ENCODE measurements around the gene SYNJ2. TPM values are rescaled to one million over a fixed set of nuclear protein-coding genes. Genes with fewer than 3 reads are reported as not detected.

Gene SYNJ2
- total RNA-seq, 2 donors from 2014 or later, result 30.6 to 48.5 TPM

DNA sequence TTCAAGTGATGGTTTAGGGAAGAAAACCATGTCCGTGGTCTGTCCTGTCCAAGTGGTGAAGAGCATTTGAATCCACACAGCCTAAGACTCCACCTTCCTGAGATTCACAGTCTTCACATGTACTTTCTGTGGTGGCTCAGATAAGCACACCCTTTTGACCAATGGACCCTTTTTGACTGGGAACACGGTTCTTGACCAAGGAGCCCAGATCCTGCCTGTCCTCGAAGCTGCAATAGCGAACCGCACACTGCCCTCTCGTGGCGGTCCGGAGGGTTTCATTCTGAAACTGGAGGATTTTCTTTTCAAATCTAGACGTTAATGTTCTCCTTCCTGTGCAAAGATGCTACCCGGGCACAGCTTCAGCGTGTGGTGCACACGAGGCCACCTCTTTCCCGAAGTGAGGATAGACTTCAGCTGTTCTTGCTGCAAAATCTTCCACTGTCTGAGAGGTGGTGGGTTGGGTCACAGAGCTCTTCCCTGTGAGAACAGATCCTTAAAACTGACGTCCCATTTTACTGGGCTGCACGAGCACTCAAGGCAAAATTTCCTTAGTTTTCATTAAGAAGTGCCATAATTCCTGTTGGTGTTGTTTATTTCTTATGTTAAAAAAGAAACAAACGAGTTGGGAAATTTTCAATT lies 90.5 kb downstream of the SYNJ2 start:
- Histone ChIP-seq H3K27me3 (replicated peaks; ENCODE audit: insufficient read depth) (no peaks in the 10 kb centered on the region), H3K36me3 (peaks cover 19% of the 10 kb centered on the region), H3K27ac (no peak overlapping the region), H3K4me3 (no peak overlapping the region), H3K9me3 (no peaks in the 10 kb centered on the region), H3K4me1 (ENCODE audit: control insufficient read depth in 1 of 2, low read depth in 2 of 2) (peaks cover 9 to 20% of the 10 kb centered on the region in 2 donors)
- peak; percentile 53 for ATAC-seq (ENCODE audit: insufficient number of reproducible peaks, low FRiP score, low read depth)
- no peak for DNase-seq (ENCODE audit: low spot score)
- TF ChIP-seq, protein P1, sequence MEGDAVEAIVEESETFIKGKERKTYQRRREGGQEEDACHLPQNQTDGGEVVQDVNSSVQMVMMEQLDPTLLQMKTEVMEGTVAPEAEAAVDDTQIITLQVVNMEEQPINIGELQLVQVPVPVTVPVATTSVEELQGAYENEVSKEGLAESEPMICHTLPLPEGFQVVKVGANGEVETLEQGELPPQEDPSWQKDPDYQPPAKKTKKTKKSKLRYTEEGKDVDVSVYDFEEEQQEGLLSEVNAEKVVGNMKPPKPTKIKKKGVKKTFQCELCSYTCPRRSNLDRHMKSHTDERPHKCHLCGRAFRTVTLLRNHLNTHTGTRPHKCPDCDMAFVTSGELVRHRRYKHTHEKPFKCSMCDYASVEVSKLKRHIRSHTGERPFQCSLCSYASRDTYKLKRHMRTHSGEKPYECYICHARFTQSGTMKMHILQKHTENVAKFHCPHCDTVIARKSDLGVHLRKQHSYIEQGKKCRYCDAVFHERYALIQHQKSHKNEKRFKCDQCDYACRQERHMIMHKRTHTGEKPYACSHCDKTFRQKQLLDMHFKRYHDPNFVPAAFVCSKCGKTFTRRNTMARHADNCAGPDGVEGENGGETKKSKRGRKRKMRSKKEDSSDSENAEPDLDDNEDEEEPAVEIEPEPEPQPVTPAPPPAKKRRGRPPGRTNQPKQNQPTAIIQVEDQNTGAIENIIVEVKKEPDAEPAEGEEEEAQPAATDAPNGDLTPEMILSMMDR (IDR thresholded peaks at IDR 0.05), result peak; percentile 90

DNA sequence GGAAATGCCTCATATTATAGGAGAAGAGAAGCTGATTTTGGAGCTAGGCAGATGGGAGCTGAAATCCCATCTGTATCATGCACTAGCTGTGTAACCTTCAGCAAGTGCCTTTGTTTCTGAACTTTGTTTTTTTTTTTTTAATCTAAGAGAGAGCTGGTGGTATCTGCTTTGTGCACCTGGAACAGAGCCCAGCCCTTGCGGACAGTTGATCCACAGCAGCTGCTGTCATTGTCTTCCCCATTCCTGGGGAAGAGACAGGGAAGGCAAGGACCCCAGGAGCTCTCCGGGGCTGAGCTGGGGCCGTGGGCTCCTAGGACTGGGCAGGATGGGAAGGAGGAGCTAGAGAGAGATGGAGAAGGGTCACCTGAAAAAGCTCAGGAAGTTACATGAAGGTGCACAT lies 92.1 kb downstream of the SYNJ2 start:
- peaks cover 1 to 12% of the 10 kb centered on the region in 2 donors for H3K4me1 ChIP-seq (ENCODE audit: control insufficient read depth in 1 of 2, low read depth in 2 of 2)
- DNase-seq (ENCODE audit: low spot score) (no peak), ATAC-seq (ENCODE audit: insufficient number of reproducible peaks, low FRiP score, low read depth) (no peak)
- H3K27me3 ChIP-seq (replicated peaks; ENCODE audit: insufficient read depth), result no peaks in the 10 kb centered on the region
- H3K36me3 ChIP-seq, result peaks cover 28% of the 10 kb centered on the region
- H3K27ac ChIP-seq, result no peak overlapping the region
- H3K9me3 ChIP-seq, result no peaks in the 10 kb centered on the region
- TF ChIP-seq, protein P1 (IDR thresholded peaks at IDR 0.05), result no peak
- H3K4me3 ChIP-seq, result no peak overlapping the region

DNA sequence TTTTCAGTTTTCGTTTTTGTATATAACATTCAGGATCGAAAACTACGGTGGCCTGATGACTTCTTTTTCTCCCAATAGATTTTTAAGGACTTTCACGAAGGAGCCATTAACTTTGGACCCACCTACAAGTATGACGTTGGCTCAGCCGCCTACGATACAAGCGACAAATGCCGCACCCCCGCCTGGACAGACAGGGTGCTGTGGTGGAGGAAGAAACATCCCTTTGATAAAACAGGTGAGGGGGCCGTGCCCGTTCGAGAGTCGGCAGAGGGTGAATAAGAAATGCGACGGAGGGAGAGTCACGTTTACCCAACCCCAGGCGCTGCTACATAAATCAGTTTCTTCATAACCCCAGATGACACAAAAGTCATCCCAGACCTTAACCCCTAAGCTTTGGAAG lies 94.9 kb downstream of the SYNJ2 start:
- no peak for DNase-seq (ENCODE audit: low spot score)
- Histone ChIP-seq H3K27me3 (replicated peaks; ENCODE audit: insufficient read depth) (no peaks in the 10 kb centered on the region), H3K4me3 (no peak overlapping the region), H3K9me3 (no peaks in the 10 kb centered on the region), H3K36me3 (peaks cover 34% of the 10 kb centered on the region), H3K4me1 (ENCODE audit: control insufficient read depth in 1 of 2, low read depth in 2 of 2) (no peaks in the 10 kb centered on the region), H3K27ac (no peak overlapping the region)
- ATAC-seq (ENCODE audit: insufficient number of reproducible peaks, low FRiP score, low read depth), result no peak
- TF ChIP-seq, protein P1 (IDR thresholded peaks at IDR 0.05), result no peak

DNA sequence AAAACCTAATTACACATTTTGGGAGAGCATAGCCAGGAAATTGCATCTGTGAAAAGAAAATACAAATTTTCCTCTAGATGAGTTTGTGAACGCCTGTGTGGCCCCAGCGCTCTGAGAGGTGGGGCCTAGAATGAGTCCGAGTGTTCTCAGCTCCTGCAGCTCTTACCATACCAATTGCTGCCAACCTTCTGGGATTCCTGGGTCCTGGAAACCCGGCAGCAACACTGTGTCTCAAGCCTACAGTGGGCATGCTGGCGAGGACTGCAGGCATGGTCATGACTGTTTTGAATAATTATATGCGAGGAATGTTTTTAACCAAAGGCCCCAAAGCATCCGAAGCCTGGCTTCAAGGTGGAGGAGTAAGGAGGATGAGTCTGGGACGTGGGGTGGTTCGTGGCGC lies 96.0 kb downstream of the SYNJ2 start:
- Histone ChIP-seq H3K27ac (no peak overlapping the region), H3K9me3 (no peaks in the 10 kb centered on the region), H3K4me1 (ENCODE audit: control insufficient read depth in 1 of 2, low read depth in 2 of 2) (no peaks in the 10 kb centered on the region), H3K4me3 (no peak overlapping the region), H3K27me3 (replicated peaks; ENCODE audit: insufficient read depth) (no peaks in the 10 kb centered on the region), H3K36me3 (peaks cover 38% of the 10 kb centered on the region)
- TF ChIP-seq, protein P1 (IDR thresholded peaks at IDR 0.05), result no peak
- ATAC-seq (ENCODE audit: insufficient number of reproducible peaks, low FRiP score, low read depth) (no peak), DNase-seq (ENCODE audit: low spot score) (no peak)

- no peaks in the 10 kb centered on the region for H3K9me3 ChIP-seq
- no peak for DNase-seq (ENCODE audit: low spot score)
- H3K27ac ChIP-seq, result no peak overlapping the region
- no peaks in the 10 kb centered on the region for H3K4me1 ChIP-seq (ENCODE audit: control insufficient read depth in 1 of 2, low read depth in 2 of 2)
- TF ChIP-seq, protein P1 (IDR thresholded peaks at IDR 0.05), result no peak
- H3K27me3 ChIP-seq (replicated peaks; ENCODE audit: insufficient read depth), result no peaks in the 10 kb centered on the region
- H3K4me3 ChIP-seq, result no peak overlapping the region
- H3K36me3 ChIP-seq, result peaks cover 38% of the 10 kb centered on the region
- ATAC-seq (ENCODE audit: insufficient number of reproducible peaks, low FRiP score, low read depth), result no peak
These were observed 96.7 kb downstream of the SYNJ2 start for GRCh38 chr6:158078320-158078719.
